Neural cell (in vitro differentiated cells): Measurements from ENCODE around the gene UBTF.
A peak's percentile ranks its signal among the peaks of the same experiment; 100 is the strongest.

Experiments
- CTCF ChIP-seq: fragments of 450-650 bp; IDR thresholded peaks from 2 replicates; pipeline ENCODE4 v1.5.1; 2014; ENCODE audit warnings: antibody characterized with exemption, mild to moderate bottlenecking, moderate library complexity; ENCODE audit not compliant: poor library complexity, severe bottlenecking
- POLR2AphosphoS5 ChIP-seq: IDR thresholded peaks from 2 replicates; pipeline ENCODE4 v1.6.1; 2012

GRCh38 chr17:44199553-44200477 is 19.7 kb downstream of the UBTF start, which contains the start of gene ATXN7L3:
- TF ChIP-seq CTCF (no peak), POLR2AphosphoS5 (peak; percentile 46)
